Activated naive CD8-positive, alpha-beta T cell treated with anti-CD3 and anti-CD28 coated beads, Interleukin-2, amount 10 ng/mL, durations not matched to agents 7 days and 5 days (primary cell): ENCODE results near the gene UFSP1. TPM values are rescaled to one million over a fixed set of nuclear protein-coding genes. Genes with fewer than 3 reads are reported as not detected.

Experiments
- ATAC-seq: fragments of 150-1000 bp; cut with Tn5 transposase; one replicate; pipeline ENCODE4 v1.10.0; 2021; ENCODE audit warnings: low read depth, moderate library complexity
- POLR2A ChIA-PET: fragments of 350-600 bp; sonication (Branson Sonifier 250); formaldehyde crosslinking; loops from one replicate; lab custom pipeline; 2021; ENCODE audit warnings: antibody characterized with exemption; lab: Charles Lee
- DNase-seq: peaks from one replicate; pipeline ENCODE4 v3.0.0; 2021
- H3K27ac Mint-ChIP-seq: one replicate; pipeline ENCODE4 v1.8.0; 2022; ENCODE audit warnings: mild to moderate bottlenecking, mixed read lengths
- H3K27me3 Mint-ChIP-seq: one replicate; pipeline ENCODE4 v1.8.0; 2022; ENCODE audit warnings: mild to moderate bottlenecking, moderate library complexity, mixed read lengths
- H3K36me3 Mint-ChIP-seq: one replicate; pipeline ENCODE4 v1.8.0; 2021; ENCODE audit warnings: mild to moderate bottlenecking, mixed read lengths
- H3K4me1 Mint-ChIP-seq: one replicate; pipeline ENCODE4 v1.8.0; 2021; ENCODE audit warnings: mixed read lengths
- H3K4me3 Mint-ChIP-seq: one replicate; pipeline ENCODE4 v1.8.0; 2022; ENCODE audit warnings: mild to moderate bottlenecking, moderate library complexity, mixed read lengths
- H3K9me3 Mint-ChIP-seq: one replicate; pipeline ENCODE4 v1.8.0; 2021; ENCODE audit warnings: mixed read lengths
- total RNA-seq, 2 experiments: library from RNA; stranded (reverse); gene quantifications; one replicate each; pipeline ENCODE4 v1.2.3, GENCODE V29; 2021

UFSP1 gene
- total RNA-seq, 2 experiments from 2014 or later = 3.0 to 4.7 TPM

GRCh38 chr7:100867776-100868485 is 21.6 kb downstream of the UFSP1 start:
- Mint-ChIP-seq H3K27me3 (no peaks in the 10 kb centered on the region), H3K27ac (peak overlapping the region; percentile 80), H3K9me3 (no peaks in the 10 kb centered on the region), H3K4me3 (peak overlapping the region; percentile 95), H3K4me1 (peaks cover 11% of the 10 kb centered on the region), H3K36me3 (peaks cover 16% of the 10 kb centered on the region)
- no peak for ATAC-seq
- POLR2A ChIA-PET = interaction anchor here (1.2 to 1.6 kb wide), 3 partner anchors 16 to 281 kb away, joined by 3 to 4 read pairs (median 4); partner anchors contain the start of genes FBXO24 and SLC12A9
- DNase-seq = no peak

- H3K27me3 Mint-ChIP-seq = no peaks in the 10 kb centered on the region
- DNase-seq (peak; percentile 72), ATAC-seq (peak; percentile 60)
- POLR2A ChIA-PET = interaction anchor here (0.8 to 1.6 kb wide), 7 partner anchors 8 to 284 kb away, joined by 3 to 15 read pairs (median 4); partner anchors contain the start of genes FBXO24, POP7, SLC12A9 and SRRT
- no peaks in the 10 kb centered on the region for H3K9me3 Mint-ChIP-seq
- peak within 1 kb of the TSS; percentile 95 for H3K27ac Mint-ChIP-seq
- H3K4me3 Mint-ChIP-seq = peak within 1 kb of the TSS; percentile 95
- peaks cover 9% of the 10 kb centered on the region for H3K4me1 Mint-ChIP-seq
- H3K36me3 Mint-ChIP-seq = peaks cover 12% of the 10 kb centered on the region
Measured at GRCh38 chr7:100867040-100867775, 22.3 kb downstream of the UFSP1 start, which contains the start of gene TRIP6. Gene TRIP6 (plus strand): TSS chr7:100867387. CDS start chr7:100867498, 111 bp downstream.

- POLR2A ChIA-PET = interaction anchor here (0.8 to 1.6 kb wide), 6 partner anchors 8 to 284 kb away, joined by 3 to 15 read pairs (median 4); partner anchors contain the start of genes POP7, SLC12A9, SRRT and UFSP1
- peaks cover 9% of the 10 kb centered on the region for H3K4me1 Mint-ChIP-seq
- H3K27ac Mint-ChIP-seq = peak overlapping the region; percentile 95
- H3K36me3 Mint-ChIP-seq = peaks cover 12% of the 10 kb centered on the region
- H3K9me3 Mint-ChIP-seq = no peaks in the 10 kb centered on the region
- H3K4me3 Mint-ChIP-seq = peak overlapping the region; percentile 95
- DNase-seq (no peak), ATAC-seq (no peak)
- no peaks in the 10 kb centered on the region for H3K27me3 Mint-ChIP-seq
Measured at GRCh38 chr7:100866729-100867039, 22.8 kb downstream of the UFSP1 start.

- Mint-ChIP-seq H3K27ac (peak overlapping the region; percentile 95), H3K27me3 (no peaks in the 10 kb centered on the region), H3K9me3 (no peaks in the 10 kb centered on the region), H3K4me3 (peak overlapping the region; percentile 95), H3K36me3 (peaks cover 9% of the 10 kb centered on the region), H3K4me1 (peaks cover 9% of the 10 kb centered on the region)
- ATAC-seq (peak; percentile 50), DNase-seq (peak; percentile 53)
- POLR2A ChIA-PET = interaction anchor here (1.0 to 3.1 kb wide), 4 partner anchors 9 to 160 kb away, joined by 3 to 15 read pairs (median 5); partner anchors contain the start of genes POP7, SLC12A9, SRRT and UFSP1
Measured at GRCh38 chr7:100865938-100866728, 23.4 kb downstream of the UFSP1 start.

GRCh38 chr7:100865372-100865911 is 24.1 kb downstream of the UFSP1 start:
- POLR2A ChIA-PET = interaction anchor here (3.1 kb wide), 1 partner anchor 9 kb away, joined by 14 read pairs; the partner anchor contains the start of gene SRRT
- ATAC-seq (no peak), DNase-seq (no peak)
- H3K36me3 Mint-ChIP-seq = peaks cover 8% of the 10 kb centered on the region
- H3K27ac Mint-ChIP-seq = peak overlapping the region; percentile 16
- no peaks in the 10 kb centered on the region for H3K27me3 Mint-ChIP-seq
- no peak overlapping the region for H3K4me3 Mint-ChIP-seq
- H3K4me1 Mint-ChIP-seq = peaks cover 9% of the 10 kb centered on the region
- no peaks in the 10 kb centered on the region for H3K9me3 Mint-ChIP-seq

- H3K27me3 Mint-ChIP-seq = no peaks in the 10 kb centered on the region
- H3K36me3 Mint-ChIP-seq = peaks cover 13% of the 10 kb centered on the region
- DNase-seq (no peak), ATAC-seq (no peak)
- no peaks in the 10 kb centered on the region for H3K9me3 Mint-ChIP-seq
- peaks cover 9% of the 10 kb centered on the region for H3K4me1 Mint-ChIP-seq
- POLR2A ChIA-PET = interaction anchor here (3.1 kb wide), 1 partner anchor 11 kb away, joined by 14 read pairs; the partner anchor contains the start of gene SRRT
- H3K27ac Mint-ChIP-seq = no peak overlapping the region
- no peak overlapping the region for H3K4me3 Mint-ChIP-seq
Measured at GRCh38 chr7:100864263-100864845, 25.2 kb downstream of the UFSP1 start.

GRCh38 chr7:100863406-100863950 is 26.0 kb downstream of the UFSP1 start:
- H3K9me3 Mint-ChIP-seq = no peaks in the 10 kb centered on the region
- peaks cover 9% of the 10 kb centered on the region for H3K4me1 Mint-ChIP-seq
- POLR2A ChIA-PET = interaction anchor here (0.5 to 3.1 kb wide), 2 partner anchors 9 to 11 kb away, joined by 4 to 14 read pairs; partner anchors contain the start of gene SRRT
- ATAC-seq (no peak), DNase-seq (no peak)
- H3K4me3 Mint-ChIP-seq = no peak overlapping the region
- no peak overlapping the region for H3K27ac Mint-ChIP-seq
- H3K27me3 Mint-ChIP-seq = no peaks in the 10 kb centered on the region
- H3K36me3 Mint-ChIP-seq = peaks cover 13% of the 10 kb centered on the region

- H3K27ac Mint-ChIP-seq = no peak overlapping the region
- peaks cover 1% of the 10 kb centered on the region for H3K4me1 Mint-ChIP-seq
- no peaks in the 10 kb centered on the region for H3K27me3 Mint-ChIP-seq
- H3K9me3 Mint-ChIP-seq = no peaks in the 10 kb centered on the region
- POLR2A ChIA-PET = interaction anchor here (0.9 kb wide), 1 partner anchor 28 kb away, joined by 4 read pairs; the partner anchor contains the start of gene UFSP1
- H3K4me3 Mint-ChIP-seq = no peak overlapping the region
- DNase-seq = no peak
- H3K36me3 Mint-ChIP-seq = peaks cover 12% of the 10 kb centered on the region
- no peak for ATAC-seq
Measured at GRCh38 chr7:100861616-100861985, 27.9 kb downstream of the UFSP1 start.

GRCh38 chr7:100860702-100861615 is 28.6 kb downstream of the UFSP1 start:
- no peak overlapping the region for H3K27ac Mint-ChIP-seq
- H3K36me3 Mint-ChIP-seq = peaks cover 12% of the 10 kb centered on the region
- H3K4me3 Mint-ChIP-seq = no peak overlapping the region
- POLR2A ChIA-PET = interaction anchor here (0.9 kb wide), 1 partner anchor 29 kb away, joined by 4 read pairs; the partner anchor contains the start of gene UFSP1
- H3K27me3 Mint-ChIP-seq = no peaks in the 10 kb centered on the region
- H3K4me1 Mint-ChIP-seq = peaks cover 1% of the 10 kb centered on the region
- no peak for DNase-seq
- no peaks in the 10 kb centered on the region for H3K9me3 Mint-ChIP-seq
- no peak for ATAC-seq

GRCh38 chr7:100859856-100860255 is 29.7 kb downstream of the UFSP1 start:
- no peak overlapping the region for H3K27ac Mint-ChIP-seq
- no peaks in the 10 kb centered on the region for H3K9me3 Mint-ChIP-seq
- H3K36me3 Mint-ChIP-seq = peaks cover 13% of the 10 kb centered on the region
- ATAC-seq = no peak
- no peak for DNase-seq
- no peaks in the 10 kb centered on the region for H3K27me3 Mint-ChIP-seq
- peaks cover 3% of the 10 kb centered on the region for H3K4me1 Mint-ChIP-seq
- POLR2A ChIA-PET = no interaction called here
- H3K4me3 Mint-ChIP-seq = no peak overlapping the region

GRCh38 chr7:100856871-100857282 is 32.6 kb downstream of the UFSP1 start:
- DNase-seq (no peak), ATAC-seq (no peak)
- Mint-ChIP-seq H3K4me3 (no peak overlapping the region), H3K27ac (no peak overlapping the region), H3K9me3 (no peaks in the 10 kb centered on the region), H3K4me1 (peaks cover 7% of the 10 kb centered on the region), H3K27me3 (no peaks in the 10 kb centered on the region), H3K36me3 (peaks cover 10% of the 10 kb centered on the region)
- POLR2A ChIA-PET = interaction anchor here (0.7 kb wide), 1 partner anchor 20 kb away, joined by 3 read pairs; no protein-coding TSS in a partner anchor
